Mesendoderm (in vitro differentiated cells): ENCODE results near the gene SEMA6D.
A peak's percentile ranks its signal among the peaks of the same experiment; 100 is the strongest.

ENCODE experiments used
- DNase-seq: peaks from one replicate; pipeline ENCODE4 v3.0.0; 2013
- H2AK5ac ChIP-seq: 2 replicates; pipeline ENCODE4 v1.6.1; 2013; ENCODE audit warnings: low read length, inconsistent platforms
- H2BK120ac ChIP-seq: 2 replicates; pipeline ENCODE4 v1.6.1; 2013; ENCODE audit warnings: low read depth, mild to moderate bottlenecking, low read length, moderate library complexity, mixed read lengths
- H2BK15ac ChIP-seq: replicated peaks from 2 replicates; pipeline ENCODE4 v1.6.1; 2013; ENCODE audit warnings: low read depth, mild to moderate bottlenecking, moderate library complexity
- H2BK5ac ChIP-seq: 2 replicates; pipeline ENCODE4 v1.6.1; 2013; ENCODE audit warnings: low read length, inconsistent platforms
- H3K18ac ChIP-seq: 2 replicates; pipeline ENCODE4 v1.6.1; 2013; ENCODE audit warnings: mild to moderate bottlenecking, low read length, mixed read lengths
- H3K23ac ChIP-seq: one replicate; pipeline ENCODE4 v1.6.1; 2013; ENCODE audit warnings: low read length
- H3K27ac ChIP-seq: 2 replicates; pipeline ENCODE4 v1.5.1; 2013; ENCODE audit warnings: low read depth, mild to moderate bottlenecking, inconsistent platforms, low read length, moderate library complexity
- H3K27me3 ChIP-seq: 2 replicates; pipeline ENCODE4 v1.6.1; 2013; ENCODE audit warnings: low read length, control low read depth, mild to moderate bottlenecking, inconsistent platforms; ENCODE audit not compliant: insufficient read depth, poor library complexity
- H3K36me3 ChIP-seq: 2 replicates; pipeline ENCODE4 v1.6.1; 2013; ENCODE audit warnings: low read length, inconsistent platforms; ENCODE audit not compliant: control insufficient read depth, insufficient read depth
- H3K4ac ChIP-seq: one replicate; pipeline ENCODE4 v1.6.1; 2013; ENCODE audit warnings: low read depth, mild to moderate bottlenecking, low read length, moderate library complexity
- H3K4me1 ChIP-seq: 2 replicates; pipeline ENCODE4 v1.6.1; 2013; ENCODE audit warnings: low read depth, low read length, inconsistent platforms; ENCODE audit not compliant: control insufficient read depth
- H3K4me2 ChIP-seq: 2 replicates; pipeline ENCODE4 v1.6.1; 2013; ENCODE audit warnings: low read length
- H3K4me3 ChIP-seq: 2 replicates; pipeline ENCODE4 v1.5.1; 2013; ENCODE audit warnings: mild to moderate bottlenecking, low read length
- H3K56ac ChIP-seq: one replicate; pipeline ENCODE4 v1.6.1; 2013; ENCODE audit warnings: low read length
- H3K79me1 ChIP-seq: 2 replicates; pipeline ENCODE4 v1.6.1; 2013; ENCODE audit warnings: low read length, inconsistent platforms
- H3K79me2 ChIP-seq: 2 replicates; pipeline ENCODE4 v1.6.1; 2013; ENCODE audit warnings: mild to moderate bottlenecking, low read length; ENCODE audit not compliant: control insufficient read depth, insufficient read depth
- H3K9ac ChIP-seq: 2 replicates; pipeline ENCODE4 v1.6.1; 2013; ENCODE audit warnings: low read length, inconsistent platforms
- H4K5ac ChIP-seq: one replicate; pipeline ENCODE4 v1.6.1; 2013; ENCODE audit warnings: low read length
- H4K8ac ChIP-seq: one replicate; pipeline ENCODE4 v1.6.1; 2013; ENCODE audit warnings: low read depth, mild to moderate bottlenecking, control low read depth, low read length, moderate library complexity
- WGBS: extraction: QIAGEN DNeasy Blood & Tissue Kit; methylation state at CpG from one replicate; pipeline ENCODE4 v1.1.7; 2013; ENCODE audit warnings: low lambda C conversion rate, missing lambda C conversion rate; ENCODE audit not compliant: insufficient coverage; ENCODE audit errors: extremely low coverage; 5-methylcytosine and 5-hydroxymethylcytosine counted together

Gene SEMA6D

DNA sequence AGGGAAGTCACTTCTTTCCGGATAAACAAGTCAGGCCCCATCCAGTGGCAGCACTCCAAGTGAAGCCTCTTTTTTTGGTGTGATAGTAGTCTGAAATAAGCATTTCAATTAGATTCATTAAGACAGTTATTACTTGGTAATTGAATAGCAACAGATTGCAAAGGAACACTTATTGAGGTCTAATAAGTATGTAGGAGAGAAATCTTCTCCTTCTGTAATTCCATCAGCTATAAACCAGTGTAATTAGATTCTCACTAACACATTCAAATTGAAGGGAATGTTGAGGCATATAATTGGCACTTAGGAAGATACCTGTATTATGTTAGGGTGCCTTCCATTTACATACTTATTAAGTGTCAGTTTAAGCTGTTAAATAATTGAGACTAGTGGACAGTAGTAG lies 73.9 kb downstream of the SEMA6D start:
- H3K9ac ChIP-seq, result no peak overlapping the region

DNA sequence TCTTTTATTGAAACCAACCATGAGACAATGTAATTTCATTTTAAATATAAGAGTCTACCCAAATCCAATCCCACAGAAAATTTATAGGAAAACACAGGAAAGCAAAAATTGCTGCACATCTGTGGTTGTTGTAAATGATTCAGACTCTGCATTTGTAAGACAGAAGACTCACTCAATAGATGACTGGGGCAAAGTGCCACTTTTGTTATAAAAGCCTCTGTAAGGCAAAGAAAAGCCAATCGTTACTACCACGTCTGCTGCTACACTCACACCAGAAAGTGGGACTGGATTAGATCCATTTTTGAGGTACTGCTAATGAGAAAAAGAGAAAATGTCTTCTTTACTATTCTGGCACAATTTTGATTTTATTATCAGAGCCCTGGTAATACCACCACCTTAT lies 74.9 kb downstream of the SEMA6D start:
- no CpG with 5 or more reads among the region's 2 CpGs for WGBS
- H3K9ac ChIP-seq, result no peak overlapping the region
- H3K27ac ChIP-seq, result no peak overlapping the region
- H4K8ac ChIP-seq, result no peak overlapping the region
- H3K4ac ChIP-seq, result no peak overlapping the region
- H3K79me1 ChIP-seq, result no peaks in the 10 kb centered on the region
- H3K4me3 ChIP-seq, result no peak overlapping the region
- H4K5ac ChIP-seq, result no peak overlapping the region
- no peaks in the 10 kb centered on the region for H3K27me3 ChIP-seq
- H3K36me3 ChIP-seq, result no peaks in the 10 kb centered on the region
- DNase-seq, result no peak
- no peak overlapping the region for H2BK120ac ChIP-seq
- no peak overlapping the region for H2BK5ac ChIP-seq
- no peak overlapping the region for H3K18ac ChIP-seq
- no peak overlapping the region for H2BK15ac ChIP-seq
- no peak overlapping the region for H3K23ac ChIP-seq
- no peak overlapping the region for H2AK5ac ChIP-seq
- H3K4me2 ChIP-seq, result no peak overlapping the region
- H3K56ac ChIP-seq, result no peak overlapping the region
- no peaks in the 10 kb centered on the region for H3K4me1 ChIP-seq
- no peaks in the 10 kb centered on the region for H3K79me2 ChIP-seq

More for the DNA sequence above, 73.9 kb downstream of the SEMA6D start:
- Histone ChIP-seq H3K18ac (no peak overlapping the region), H4K5ac (no peak overlapping the region), H2BK5ac (no peak overlapping the region), H3K36me3 (no peaks in the 10 kb centered on the region), H3K4ac (no peak overlapping the region), H2AK5ac (no peak overlapping the region), H3K27me3 (no peaks in the 10 kb centered on the region), H4K8ac (no peak overlapping the region), H2BK120ac (no peak overlapping the region), H2BK15ac (no peak overlapping the region), H3K4me3 (no peak overlapping the region), H3K27ac (no peak overlapping the region), H3K23ac (no peak overlapping the region), H3K79me2 (no peaks in the 10 kb centered on the region), H3K79me1 (no peaks in the 10 kb centered on the region), H3K4me1 (no peaks in the 10 kb centered on the region), H3K56ac (no peak overlapping the region), H3K4me2 (no peak overlapping the region)
- WGBS, result no CpG with 5 or more reads among the region's 1 CpG
- DNase-seq, result no peak

GRCh38 chr15:47794252-47794914 lies 77.1 kb downstream of the SEMA6D start:
- no peak overlapping the region for H3K4me2 ChIP-seq
- no peak overlapping the region for H2BK15ac ChIP-seq
- peak overlapping the region; percentile 45 for H2BK120ac ChIP-seq
- H3K23ac ChIP-seq, result no peak overlapping the region
- no peaks in the 10 kb centered on the region for H3K36me3 ChIP-seq
- no peaks in the 10 kb centered on the region for H3K4me1 ChIP-seq
- no peak overlapping the region for H4K8ac ChIP-seq
- no peak overlapping the region for H3K56ac ChIP-seq
- H3K79me2 ChIP-seq, result no peaks in the 10 kb centered on the region
- no peak for DNase-seq
- H3K27me3 ChIP-seq, result no peaks in the 10 kb centered on the region
- H4K5ac ChIP-seq, result no peak overlapping the region
- no peak overlapping the region for H3K4ac ChIP-seq
- no peak overlapping the region for H3K4me3 ChIP-seq
- H2AK5ac ChIP-seq, result no peak overlapping the region
- no peak overlapping the region for H2BK5ac ChIP-seq
- H3K27ac ChIP-seq, result no peak overlapping the region
- no peaks in the 10 kb centered on the region for H3K79me1 ChIP-seq
- H3K9ac ChIP-seq, result no peak overlapping the region
- H3K18ac ChIP-seq, result no peak overlapping the region
- WGBS, result no CpG with 5 or more reads among the region's 3 CpGs

GRCh38 chr15:47795864-47796263 lies 78.6 kb downstream of the SEMA6D start:
- Histone ChIP-seq H3K23ac (no peak overlapping the region), H3K4ac (no peak overlapping the region), H3K4me1 (no peaks in the 10 kb centered on the region), H2BK120ac (no peak overlapping the region), H3K79me2 (no peaks in the 10 kb centered on the region), H3K27ac (no peak overlapping the region), H3K18ac (no peak overlapping the region), H2BK15ac (no peak overlapping the region), H2BK5ac (no peak overlapping the region), H4K8ac (no peak overlapping the region), H3K56ac (no peak overlapping the region), H2AK5ac (no peak overlapping the region), H3K27me3 (no peaks in the 10 kb centered on the region), H3K36me3 (no peaks in the 10 kb centered on the region), H3K9ac (no peak overlapping the region), H3K4me2 (no peak overlapping the region), H3K4me3 (no peak overlapping the region), H4K5ac (no peak overlapping the region), H3K79me1 (no peaks in the 10 kb centered on the region)
- WGBS, result no CpG with 5 or more reads among the region's 3 CpGs
- DNase-seq, result no peak

DNA sequence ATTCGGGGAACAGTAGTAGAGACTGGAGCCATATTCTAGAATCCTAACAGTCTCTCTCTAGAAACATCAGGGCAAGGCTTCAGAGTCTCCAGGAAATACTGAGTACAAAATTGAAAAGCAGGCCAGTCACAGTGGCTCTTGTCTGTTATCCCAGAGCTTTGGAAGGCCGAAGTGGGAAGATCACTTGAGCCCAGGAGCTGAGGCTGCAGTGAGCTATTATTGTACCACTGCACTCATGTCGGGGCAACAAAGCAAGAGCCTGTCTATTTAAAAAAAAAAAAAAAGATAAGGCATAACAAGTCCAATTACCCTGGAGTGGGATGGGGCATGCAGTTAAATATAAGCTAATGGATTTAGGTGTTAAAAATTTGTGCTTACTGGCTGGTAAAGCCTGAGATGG lies 79.0 kb downstream of the SEMA6D start:
- Histone ChIP-seq H3K9ac (no peak overlapping the region), H2AK5ac (no peak overlapping the region), H4K5ac (no peak overlapping the region), H3K4me2 (no peak overlapping the region), H3K79me2 (no peaks in the 10 kb centered on the region), H3K27me3 (no peaks in the 10 kb centered on the region), H3K27ac (no peak overlapping the region), H3K79me1 (no peaks in the 10 kb centered on the region), H3K18ac (no peak overlapping the region), H3K4me1 (no peaks in the 10 kb centered on the region), H2BK120ac (no peak overlapping the region), H2BK5ac (no peak overlapping the region), H3K4ac (no peak overlapping the region), H4K8ac (no peak overlapping the region), H3K23ac (no peak overlapping the region), H2BK15ac (no peak overlapping the region), H3K56ac (no peak overlapping the region), H3K4me3 (no peak overlapping the region), H3K36me3 (no peaks in the 10 kb centered on the region)
- no peak for DNase-seq
- no CpG with 5 or more reads among the region's 3 CpGs for WGBS

- H3K27ac ChIP-seq, result no peak overlapping the region
- H3K27me3 ChIP-seq, result no peaks in the 10 kb centered on the region
- DNase-seq, result no peak
- no peak overlapping the region for H4K8ac ChIP-seq
- no peaks in the 10 kb centered on the region for H3K79me1 ChIP-seq
- H2BK15ac ChIP-seq, result no peak overlapping the region
- no peak overlapping the region for H3K23ac ChIP-seq
- no peak overlapping the region for H3K4me3 ChIP-seq
- H3K4ac ChIP-seq, result no peak overlapping the region
- no peak overlapping the region for H2BK5ac ChIP-seq
- H3K79me2 ChIP-seq, result no peaks in the 10 kb centered on the region
- no peak overlapping the region for H3K9ac ChIP-seq
- H3K36me3 ChIP-seq, result no peaks in the 10 kb centered on the region
- H3K56ac ChIP-seq, result no peak overlapping the region
- H4K5ac ChIP-seq, result no peak overlapping the region
- H3K4me2 ChIP-seq, result no peak overlapping the region
- no peak overlapping the region for H2AK5ac ChIP-seq
- WGBS, result no CpG with 5 or more reads among the region's 3 CpGs
- H3K4me1 ChIP-seq, result no peaks in the 10 kb centered on the region
- H3K18ac ChIP-seq, result no peak overlapping the region
- no peak overlapping the region for H2BK120ac ChIP-seq
Measured at GRCh38 chr15:47796830-47797229, 79.5 kb downstream of the SEMA6D start.
